HUDEP-2 (cell line): ENCODE results near the gene TMEM44.
A peak's percentile ranks its signal among the peaks of the same experiment; 100 is the strongest.
"Not testable (repeated sequence)": the region's sequence is repeated elsewhere in the genome, so short reads cannot be mapped to it uniquely, and the experiment has no call there.

Experiments used
- DNase-seq, 76 experiments: peaks; one replicate each; lab custom pipeline; 2025; ENCODE audit not compliant: unreplicated experiment in 76 of 76; lab: John Stamatoyannopoulos, UW

The TMEM44 gene

GRCh38 chr3:194647747-194648146 is 14.5 kb upstream of the TMEM44 start:
- no peak for DNase-seq

- DNase-seq = no peak
These were observed 9.6 kb upstream of the TMEM44 start for GRCh38 chr3:194642769-194643168.

- DNase-seq = peak in 13 of 76 experiments; percentile 2 to 34 (median 11)
These were observed 7.6 kb upstream of the TMEM44 start for GRCh38 chr3:194640829-194641228.

- no peak for DNase-seq
These were observed 5.9 kb upstream of the TMEM44 start for GRCh38 chr3:194638991-194639605.

- no peak for DNase-seq
These were observed 4.6 kb upstream of the TMEM44 start for GRCh38 chr3:194637541-194638400.

GRCh38 chr3:194637066-194637465 is 3.8 kb upstream of the TMEM44 start:
- DNase-seq = peak in 1 of 76 experiments; percentile 5

- DNase-seq = peak in 55 of 76 experiments; percentile 2 to 68 (median 37)
These were observed 340 bp downstream of the TMEM44 start for GRCh38 chr3:194632809-194633348.

GRCh38 chr3:194632226-194632808 is 902 bp downstream of the TMEM44 start:
- DNase-seq = peak in 3 of 76 experiments; percentile 10 to 19 (median 13)

GRCh38 chr3:194631696-194632095 is 1.5 kb downstream of the TMEM44 start:
- no peak for DNase-seq

- DNase-seq = not testable (repeated sequence)
These were observed 2.5 kb downstream of the TMEM44 start for GRCh38 chr3:194630681-194631080.

GRCh38 chr3:194624956-194625355 is 8.3 kb downstream of the TMEM44 start:
- no peak for DNase-seq

- DNase-seq = peak in 37 of 76 experiments; percentile 4 to 56 (median 27)
These were observed 9.5 kb downstream of the TMEM44 start for GRCh38 chr3:194623449-194624290.

GRCh38 chr3:194622621-194623340 is 10.4 kb downstream of the TMEM44 start:
- no peak for DNase-seq

GRCh38 chr3:194621947-194622346 is 11.3 kb downstream of the TMEM44 start:
- no peak for DNase-seq

- DNase-seq = no peak
These were observed 13.0 kb downstream of the TMEM44 start for GRCh38 chr3:194620196-194620595.

GRCh38 chr3:194619741-194620140 is 13.5 kb downstream of the TMEM44 start:
- no peak for DNase-seq

- DNase-seq = no peak
These were observed 14.2 kb downstream of the TMEM44 start for GRCh38 chr3:194618858-194619608.

- no peak for DNase-seq
These were observed 15.4 kb downstream of the TMEM44 start for GRCh38 chr3:194617827-194618226.

- no peak for DNase-seq
These were observed 16.0 kb downstream of the TMEM44 start for GRCh38 chr3:194617143-194617671.
